ENCODE measurements around the gene TIAM2. TPM values are rescaled to one million over a fixed set of nuclear protein-coding genes. Genes with fewer than 3 reads are reported as not detected.
A peak's percentile ranks its signal among the peaks of the same experiment; 100 is the strongest.

TIAM2 gene
- total RNA-seq, 2 experiments from 2014 or later, result 4.4 to 5.3 TPM

DNA sequence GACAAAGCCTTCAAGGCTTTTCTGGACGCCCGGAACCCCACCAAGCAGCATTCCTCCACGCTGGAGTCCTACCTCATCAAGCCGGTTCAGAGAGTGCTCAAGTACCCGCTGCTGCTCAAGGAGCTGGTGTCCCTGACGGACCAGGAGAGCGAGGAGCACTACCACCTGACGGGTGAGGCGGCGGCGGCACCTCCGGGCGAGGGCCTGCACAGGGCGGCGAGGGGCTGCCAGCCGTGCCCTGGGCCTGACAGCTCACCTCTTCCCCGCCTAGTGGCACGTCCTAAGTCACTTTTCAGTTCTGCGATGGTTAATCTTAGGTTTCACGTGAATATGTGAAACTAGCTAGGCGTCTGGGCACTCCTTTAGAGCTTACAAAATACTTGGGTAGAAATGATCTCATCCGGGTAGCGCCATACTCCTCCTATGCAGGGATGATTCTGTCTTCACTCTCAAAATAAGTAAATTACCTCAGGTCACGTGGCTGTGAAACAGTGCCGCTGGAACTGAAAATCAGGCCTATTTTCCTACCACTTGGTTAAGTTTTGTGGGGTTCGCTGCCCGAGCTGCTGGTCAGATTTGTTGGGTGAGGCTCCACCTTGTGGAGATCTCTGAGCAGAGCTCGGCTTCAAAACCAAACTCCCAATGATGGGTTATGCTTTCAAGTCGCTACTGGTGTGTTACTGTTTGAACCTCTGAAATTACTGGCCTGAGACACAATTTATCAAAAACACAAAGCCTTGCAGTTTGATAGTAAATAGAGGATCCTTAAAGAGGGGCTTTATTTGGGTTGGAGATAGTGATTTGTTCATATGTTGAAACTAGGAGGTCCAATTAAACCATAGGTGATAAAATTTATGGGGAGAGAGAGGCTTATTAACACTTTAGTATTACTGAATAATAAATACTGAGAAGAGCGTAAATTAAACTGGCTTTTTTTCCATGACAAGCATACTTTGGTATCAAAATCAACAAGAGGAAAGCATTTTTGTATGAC lies 253.2 kb downstream of the TIAM2 start:
- POLR2A ChIA-PET, result no interaction called here
- no peak for ATAC-seq (ENCODE audit: poor library complexity)
- CTCF ChIA-PET, result interaction anchor here (0.7 to 1.3 kb wide), 5 partner anchors 70 to 383 kb away, joined by 3 to 10 read pairs (median 3); no protein-coding TSS in a partner anchor

DNA sequence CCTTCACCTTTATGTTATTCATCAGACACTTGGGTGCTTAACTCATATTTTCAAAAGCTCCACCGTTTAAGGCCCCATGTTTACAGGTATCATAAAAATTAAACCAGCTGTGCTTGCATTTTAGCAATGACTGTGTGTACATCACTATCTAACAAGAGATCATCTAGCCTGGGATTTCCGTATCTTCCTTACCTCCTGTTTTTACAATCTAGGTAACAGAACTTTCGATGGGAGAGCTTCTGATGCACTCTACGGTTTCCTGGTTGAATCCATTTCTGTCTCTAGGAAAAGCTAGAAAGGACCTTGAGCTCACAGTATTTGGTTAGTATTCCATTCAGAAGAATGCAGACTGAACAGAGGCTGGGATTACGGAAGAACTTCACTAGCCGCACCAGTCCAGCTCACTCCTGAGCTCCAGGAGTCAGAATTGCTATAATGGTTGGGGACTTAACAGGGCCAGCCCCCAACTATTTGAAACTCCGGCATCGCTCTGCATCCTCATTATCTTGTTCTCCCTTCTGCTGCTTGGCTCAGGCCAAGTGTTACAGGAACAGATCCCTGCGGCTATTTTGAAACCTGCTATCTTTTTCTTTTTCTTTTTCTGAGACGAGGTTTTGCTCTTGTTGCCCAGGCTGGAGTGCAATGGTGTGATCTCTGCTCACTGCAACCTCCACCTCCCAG lies 255.7 kb downstream of the TIAM2 start:
- ChIA-PET CTCF (no interaction called here), POLR2A (no interaction called here)
- H3K4me3 ChIP-seq (ENCODE audit: low read length), result no peak overlapping the region
- intact Hi-C loops (cut with DNase I, micrococcal nuclease), result no loop called here
- TF ChIP-seq, protein P1, sequence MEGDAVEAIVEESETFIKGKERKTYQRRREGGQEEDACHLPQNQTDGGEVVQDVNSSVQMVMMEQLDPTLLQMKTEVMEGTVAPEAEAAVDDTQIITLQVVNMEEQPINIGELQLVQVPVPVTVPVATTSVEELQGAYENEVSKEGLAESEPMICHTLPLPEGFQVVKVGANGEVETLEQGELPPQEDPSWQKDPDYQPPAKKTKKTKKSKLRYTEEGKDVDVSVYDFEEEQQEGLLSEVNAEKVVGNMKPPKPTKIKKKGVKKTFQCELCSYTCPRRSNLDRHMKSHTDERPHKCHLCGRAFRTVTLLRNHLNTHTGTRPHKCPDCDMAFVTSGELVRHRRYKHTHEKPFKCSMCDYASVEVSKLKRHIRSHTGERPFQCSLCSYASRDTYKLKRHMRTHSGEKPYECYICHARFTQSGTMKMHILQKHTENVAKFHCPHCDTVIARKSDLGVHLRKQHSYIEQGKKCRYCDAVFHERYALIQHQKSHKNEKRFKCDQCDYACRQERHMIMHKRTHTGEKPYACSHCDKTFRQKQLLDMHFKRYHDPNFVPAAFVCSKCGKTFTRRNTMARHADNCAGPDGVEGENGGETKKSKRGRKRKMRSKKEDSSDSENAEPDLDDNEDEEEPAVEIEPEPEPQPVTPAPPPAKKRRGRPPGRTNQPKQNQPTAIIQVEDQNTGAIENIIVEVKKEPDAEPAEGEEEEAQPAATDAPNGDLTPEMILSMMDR (IDR thresholded peaks at IDR 0.05), result no peak
- DNase-seq (no peak), ATAC-seq (ENCODE audit: poor library complexity) (no peak)
- H3K27ac ChIP-seq (ENCODE audit: low read depth in 1 of 2, low read length in 2 of 2), result no peak overlapping the region
- Mint-ChIP-seq H3K4me1 (ENCODE audit: low read depth) (no peaks in the 10 kb centered on the region), H3K27ac (no peak overlapping the region), H3K27me3 (no peaks in the 10 kb centered on the region), H3K36me3 (ENCODE audit: low read depth) (peaks cover 53% of the 10 kb centered on the region), H3K4me3 (no peak overlapping the region), H3K9me3 (no peaks in the 10 kb centered on the region)
- no peaks in the 10 kb centered on the region for H3K9me3 ChIP-seq (ENCODE audit: control insufficient read depth in 1 of 2, insufficient read depth in 1 of 2, low read length in 2 of 2)
- peaks cover 10% of the 10 kb centered on the region for H3K36me3 ChIP-seq (ENCODE audit: insufficient read depth, low read length)
- H3K27me3 ChIP-seq (ENCODE audit: control insufficient read depth in 1 of 2, insufficient read depth in 2 of 2, low read length in 2 of 2), result no peaks in the 10 kb centered on the region
- H3K4me1 ChIP-seq (ENCODE audit: insufficient read depth, low read length), result no peaks in the 10 kb centered on the region

More for the DNA sequence above, 253.2 kb downstream of the TIAM2 start:
- TF ChIP-seq, protein P1 (IDR thresholded peaks at IDR 0.05), result no peak
- Histone ChIP-seq H3K36me3 (ENCODE audit: insufficient read depth, low read length) (peaks cover 2% of the 10 kb centered on the region), H3K4me3 (ENCODE audit: low read length) (no peak overlapping the region), H3K9me3 (ENCODE audit: control insufficient read depth in 1 of 2, insufficient read depth in 1 of 2, low read length in 2 of 2) (no peaks in the 10 kb centered on the region), H3K4me1 (ENCODE audit: insufficient read depth, low read length) (no peaks in the 10 kb centered on the region), H3K27ac (ENCODE audit: low read depth in 1 of 2, low read length in 2 of 2) (no peak overlapping the region), H3K27me3 (ENCODE audit: control insufficient read depth in 1 of 2, insufficient read depth in 2 of 2, low read length in 2 of 2) (no peaks in the 10 kb centered on the region)
- H3K9me3 Mint-ChIP-seq, result no peaks in the 10 kb centered on the region
- H3K36me3 Mint-ChIP-seq (ENCODE audit: low read depth), result peaks cover 28% of the 10 kb centered on the region
- H3K4me1 Mint-ChIP-seq (ENCODE audit: low read depth), result no peaks in the 10 kb centered on the region
- H3K27ac Mint-ChIP-seq, result no peak overlapping the region
- no peak overlapping the region for H3K4me3 Mint-ChIP-seq
- no peaks in the 10 kb centered on the region for H3K27me3 Mint-ChIP-seq
- peak in 4 of 14 experiments; percentile 10 to 40 (median 18) for DNase-seq
- intact Hi-C loops (cut with DNase I, micrococcal nuclease), result loop anchor here in 1 of 2 experiments (5.0 kb wide), 1 partner anchor 71 kb away; no protein-coding TSS in a partner anchor

DNA sequence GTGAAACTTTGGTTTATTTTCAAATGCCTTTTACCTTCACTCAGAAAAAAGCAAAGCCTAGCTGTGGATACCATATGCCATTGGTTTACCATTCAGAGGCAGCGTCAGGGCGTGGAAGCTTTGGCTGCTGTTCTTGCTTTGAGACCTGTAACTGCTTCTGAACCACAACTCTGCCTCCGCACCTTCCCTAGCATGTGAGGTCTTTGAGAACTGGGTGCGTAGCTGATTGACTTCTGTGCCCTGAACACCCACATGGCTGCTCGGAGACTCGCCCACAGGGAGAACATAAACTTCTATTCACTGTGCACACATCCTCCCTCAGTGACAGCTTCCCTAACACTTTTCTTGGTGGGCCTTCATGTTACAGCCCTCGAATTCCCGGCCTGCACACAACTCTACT lies 257.5 kb downstream of the TIAM2 start:
- ATAC-seq (ENCODE audit: poor library complexity) (no peak), DNase-seq (no peak)
- Mint-ChIP-seq H3K27me3 (no peaks in the 10 kb centered on the region), H3K4me3 (no peak overlapping the region), H3K9me3 (no peaks in the 10 kb centered on the region), H3K36me3 (ENCODE audit: low read depth) (peaks cover 68% of the 10 kb centered on the region), H3K4me1 (ENCODE audit: low read depth) (no peaks in the 10 kb centered on the region), H3K27ac (no peak overlapping the region)
- H3K27me3 ChIP-seq (ENCODE audit: control insufficient read depth in 1 of 2, insufficient read depth in 2 of 2, low read length in 2 of 2), result no peaks in the 10 kb centered on the region
- intact Hi-C loops (cut with DNase I, micrococcal nuclease), result no loop called here
- no peaks in the 10 kb centered on the region for H3K9me3 ChIP-seq (ENCODE audit: control insufficient read depth in 1 of 2, insufficient read depth in 1 of 2, low read length in 2 of 2)
- no peak overlapping the region for H3K4me3 ChIP-seq (ENCODE audit: low read length)
- ChIA-PET CTCF (no interaction called here), POLR2A (no interaction called here)
- no peak overlapping the region for H3K27ac ChIP-seq (ENCODE audit: low read depth in 1 of 2, low read length in 2 of 2)
- no peaks in the 10 kb centered on the region for H3K4me1 ChIP-seq (ENCODE audit: insufficient read depth, low read length)
- TF ChIP-seq, protein P1 (IDR thresholded peaks at IDR 0.05), result no peak
- H3K36me3 ChIP-seq (ENCODE audit: insufficient read depth, low read length), result peaks cover 27% of the 10 kb centered on the region

All from CD4-positive, alpha-beta T cell (primary cell).